Neuron (in vitro differentiated cells): ENCODE measurements around the gene RPS6KA3.

Experiments used
- H2AFZ ChIP-seq: one replicate; pipeline ENCODE4 v1.6.1; 2013; ENCODE audit warnings: low read depth, mild to moderate bottlenecking, inconsistent platforms, low read length, moderate library complexity
- H3K27me3 ChIP-seq: one replicate; pipeline ENCODE4 v1.6.1; 2013; ENCODE audit warnings: low read length; ENCODE audit not compliant: insufficient read depth
- H3K36me3 ChIP-seq: one replicate; pipeline ENCODE4 v1.6.1; 2013; ENCODE audit warnings: low read length; ENCODE audit not compliant: insufficient read depth
- H3K4me1 ChIP-seq: one replicate; pipeline ENCODE4 v1.6.1; 2013; ENCODE audit warnings: low read length; ENCODE audit not compliant: insufficient read depth
- H3K4me3 ChIP-seq: 2 replicates; pipeline ENCODE4 v1.5.1; 2013; ENCODE audit warnings: mild to moderate bottlenecking, low read length, moderate library complexity
- H3K9me3 ChIP-seq: one replicate; pipeline ENCODE4 v1.6.1; 2013; ENCODE audit warnings: low read length

RPS6KA3 gene

GRCh38 chrX:20116087-20116576 is 150.6 kb downstream of the RPS6KA3 start:
- Histone ChIP-seq H3K4me1 (no peaks in the 10 kb centered on the region), H2AFZ (peak overlapping the region; percentile 42), H3K9me3 (peaks cover 6% of the 10 kb centered on the region), H3K27me3 (peaks cover 9% of the 10 kb centered on the region), H3K36me3 (no peaks in the 10 kb centered on the region), H3K4me3 (no peak overlapping the region)

DNA sequence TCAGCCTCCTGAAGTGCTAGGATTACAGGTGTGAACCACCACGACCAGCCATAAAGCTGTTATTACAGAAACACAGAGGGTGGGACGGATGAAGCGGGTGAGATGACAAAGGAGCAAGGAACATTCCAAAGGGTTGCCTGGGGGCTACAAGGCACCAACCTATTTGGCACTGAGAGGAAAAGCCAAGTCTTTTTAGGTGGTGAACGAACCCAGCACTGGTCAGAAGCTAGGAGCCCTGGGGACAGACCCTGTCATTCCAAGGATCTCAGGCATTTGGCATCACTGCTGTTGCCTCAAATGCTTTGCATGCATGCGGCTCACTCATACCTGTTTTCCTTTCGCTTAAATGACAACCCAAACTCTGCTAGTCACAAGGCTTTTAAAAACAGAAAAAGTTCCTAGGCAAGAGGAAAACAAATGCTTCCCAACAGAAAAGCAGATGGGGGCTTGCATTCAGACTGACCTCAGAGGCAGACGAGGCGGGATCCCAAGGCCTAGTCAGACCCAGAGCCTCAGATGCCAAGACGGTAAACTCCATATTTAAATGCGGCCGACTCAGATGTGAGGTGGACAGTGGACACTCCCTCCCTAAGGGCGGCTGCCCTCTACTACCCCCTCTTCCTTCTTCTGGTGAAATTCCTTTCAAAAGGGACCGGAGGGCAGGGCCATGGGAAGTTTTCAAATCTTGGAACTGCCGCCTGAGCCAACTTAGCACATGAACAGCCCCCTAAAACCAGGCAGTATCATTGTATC is 154.5 kb downstream of the RPS6KA3 start:
- peaks cover 9% of the 10 kb centered on the region for H3K27me3 ChIP-seq
- H3K36me3 ChIP-seq = no peaks in the 10 kb centered on the region
- H3K4me3 ChIP-seq = no peak overlapping the region
- peaks cover 5% of the 10 kb centered on the region for H3K9me3 ChIP-seq
- H3K4me1 ChIP-seq = no peaks in the 10 kb centered on the region
- H2AFZ ChIP-seq = no peak overlapping the region

- Histone ChIP-seq H3K27me3 (peaks cover 6% of the 10 kb centered on the region), H3K9me3 (no peaks in the 10 kb centered on the region), H3K36me3 (no peaks in the 10 kb centered on the region), H2AFZ (no peak overlapping the region), H3K4me1 (no peaks in the 10 kb centered on the region), H3K4me3 (no peak overlapping the region)
These were observed 155.4 kb downstream of the RPS6KA3 start for GRCh38 chrX:20111271-20111670.

GRCh38 chrX:20101934-20102581 is 164.7 kb downstream of the RPS6KA3 start:
- H3K27me3 ChIP-seq = no peaks in the 10 kb centered on the region

More at GRCh38 chrX:20101934-20102581, 164.7 kb downstream of the RPS6KA3 start:
- no peaks in the 10 kb centered on the region for H3K9me3 ChIP-seq
- H3K36me3 ChIP-seq = no peaks in the 10 kb centered on the region
- H3K4me1 ChIP-seq = no peaks in the 10 kb centered on the region
- H2AFZ ChIP-seq = no peak overlapping the region
- no peak overlapping the region for H3K4me3 ChIP-seq
